H9 (cell line): ENCODE measurements around the gene FAM241A. TPM values are rescaled to one million over a fixed set of nuclear protein-coding genes. Genes with fewer than 3 reads are reported as not detected.

ENCODE experiments used
- DNase-seq: peaks from one replicate; pipeline ENCODE4 v3.0.0-alpha.2; 2017
- H2AFZ ChIP-seq: one replicate; pipeline ENCODE4 v1.6.1; 2013; ENCODE audit warnings: mild to moderate bottlenecking, low read length, control low read depth, moderate library complexity
- H2AK5ac ChIP-seq: 2 replicates; pipeline ENCODE4 v1.6.1; 2013; ENCODE audit warnings: low read length, control low read depth, mixed read lengths; ENCODE audit not compliant: insufficient read length
- H2BK120ac ChIP-seq: one replicate; pipeline ENCODE4 v1.6.1; 2013; ENCODE audit warnings: low read depth, mild to moderate bottlenecking, low read length, control low read depth, inconsistent platforms; ENCODE audit not compliant: poor library complexity, severe bottlenecking
- H2BK12ac ChIP-seq: 2 replicates; pipeline ENCODE4 v1.6.1; 2013; ENCODE audit warnings: low read length, control low read depth, mixed read lengths, low read depth; ENCODE audit not compliant: insufficient read length
- H2BK15ac ChIP-seq: 2 replicates; pipeline ENCODE4 v1.6.1; 2013; ENCODE audit warnings: low read depth, low read length, control low read depth
- H2BK20ac ChIP-seq: one replicate; pipeline ENCODE4 v1.6.1; 2013; ENCODE audit warnings: low read depth, mild to moderate bottlenecking, low read length, control low read depth, inconsistent platforms; ENCODE audit not compliant: poor library complexity, severe bottlenecking
- H2BK5ac ChIP-seq: 2 replicates; pipeline ENCODE4 v1.6.1; 2013; ENCODE audit warnings: low read length, control low read depth, mixed read lengths; ENCODE audit not compliant: insufficient read length
- H3K14ac ChIP-seq: 2 replicates; pipeline ENCODE4 v1.6.1; 2013; ENCODE audit warnings: low read length, control low read depth; ENCODE audit not compliant: insufficient read depth
- H3K18ac ChIP-seq: 2 replicates; pipeline ENCODE4 v1.6.1; 2013; ENCODE audit warnings: low read depth, mild to moderate bottlenecking, mixed read lengths, low read length, control low read depth; ENCODE audit not compliant: insufficient read length
- H3K23ac ChIP-seq: 2 replicates; pipeline ENCODE4 v1.6.1; 2013; ENCODE audit warnings: low read length, control low read depth, mixed read lengths, low read depth; ENCODE audit not compliant: insufficient read length
- H3K23me2 ChIP-seq: 2 replicates; pipeline ENCODE4 v1.6.1; 2013; ENCODE audit warnings: low read depth, mild to moderate bottlenecking, mixed read lengths, low read length, control low read depth; ENCODE audit not compliant: insufficient read length, poor library complexity, severe bottlenecking
- H3K27ac ChIP-seq: 2 replicates; pipeline ENCODE4 v1.5.1; 2013; ENCODE audit warnings: low read length, control low read depth, mixed read lengths, low read depth; ENCODE audit not compliant: insufficient read length
- H3K27me3 ChIP-seq: 2 replicates; pipeline ENCODE4 v1.6.1; 2013; ENCODE audit warnings: low read length, control low read depth, inconsistent platforms; ENCODE audit not compliant: insufficient read depth
- H3K4ac ChIP-seq: 2 replicates; pipeline ENCODE4 v1.6.1; 2013; ENCODE audit warnings: low read depth, mild to moderate bottlenecking, control low read depth, inconsistent platforms, low read length, moderate library complexity
- H3K4me1 ChIP-seq: 2 replicates; pipeline ENCODE4 v1.6.1; 2013; ENCODE audit warnings: low read length, control low read depth, inconsistent platforms; ENCODE audit not compliant: insufficient read depth
- H3K4me2 ChIP-seq: 2 replicates; pipeline ENCODE4 v1.6.1; 2013; ENCODE audit warnings: low read length, control low read depth, mixed read lengths; ENCODE audit not compliant: insufficient read length, insufficient read depth
- H3K56ac ChIP-seq: 2 replicates; pipeline ENCODE4 v1.6.1; 2013; ENCODE audit warnings: low read depth, mild to moderate bottlenecking, mixed read lengths, low read length, control low read depth; ENCODE audit not compliant: insufficient read length
- H3K79me1 ChIP-seq: 2 replicates; pipeline ENCODE4 v1.6.1; 2013; ENCODE audit warnings: low read depth, mild to moderate bottlenecking, moderate library complexity, low read length, control low read depth, inconsistent platforms; ENCODE audit not compliant: insufficient read depth, poor library complexity, severe bottlenecking
- H3K79me2 ChIP-seq: 2 replicates; pipeline ENCODE4 v1.6.1; 2013; ENCODE audit warnings: low read length, control low read depth, inconsistent platforms; ENCODE audit not compliant: insufficient read depth
- H3K9ac ChIP-seq: 2 replicates; pipeline ENCODE4 v1.6.1; 2013; ENCODE audit warnings: low read length, control low read depth, mixed read lengths; ENCODE audit not compliant: insufficient read length; ENCODE audit errors: extremely low read depth
- H3K9me3 ChIP-seq: one replicate; pipeline ENCODE4 v1.6.1; 2013; ENCODE audit warnings: low read depth, low read length, inconsistent platforms; ENCODE audit not compliant: control insufficient read depth
- H3T11ph ChIP-seq: one replicate; pipeline ENCODE4 v1.6.1; 2013; ENCODE audit warnings: mild to moderate bottlenecking, low read length, control low read depth, inconsistent platforms
- H4K20me1 ChIP-seq: one replicate; pipeline ENCODE4 v1.6.1; 2013; ENCODE audit not compliant: control insufficient read depth, insufficient read length, insufficient read depth
- H4K5ac ChIP-seq: 2 replicates; pipeline ENCODE4 v1.6.1; 2013; ENCODE audit warnings: low read depth, mild to moderate bottlenecking, mixed read lengths, low read length, control low read depth; ENCODE audit not compliant: insufficient read length
- H4K8ac ChIP-seq: replicated peaks from 2 replicates; pipeline ENCODE4 v1.6.1; 2013; ENCODE audit warnings: low read length, control low read depth, mixed read lengths, low read depth; ENCODE audit not compliant: insufficient read length
- H4K91ac ChIP-seq: 2 replicates; pipeline ENCODE4 v1.6.1; 2013; ENCODE audit warnings: low read depth, mild to moderate bottlenecking, moderate library complexity, mixed read lengths, low read length, control low read depth; ENCODE audit not compliant: insufficient read length
- H3K27ac Mint-ChIP-seq, 3 experiments: 2 replicates in 2 of 3; 3 replicates in 1 of 3; pipeline ENCODE4 v1.8.0; 2020 to 2021; ENCODE audit warnings: mixed read lengths in 3 of 3, mild to moderate bottlenecking in 1 of 3, moderate library complexity in 1 of 3
- H3K27me3 Mint-ChIP-seq: 2 replicates; pipeline ENCODE4 v1.8.0; 2021; ENCODE audit warnings: low read depth, mild to moderate bottlenecking, moderate library complexity, mixed read lengths
- H3K36me3 Mint-ChIP-seq, 3 experiments: 2 replicates in 2 of 3; 3 replicates in 1 of 3; pipeline ENCODE4 v1.8.0; 2020 to 2021; ENCODE audit warnings: low read depth in 3 of 3, mixed read lengths in 3 of 3; ENCODE audit not compliant: insufficient read depth in 1 of 3
- H3K4me1 Mint-ChIP-seq, 2 experiments: 2 replicates each; pipeline ENCODE4 v1.8.0; 2020; ENCODE audit warnings: mixed read lengths in 2 of 2
- H3K4me3 Mint-ChIP-seq, 2 experiments: 2 replicates in 1 of 2; 3 replicates in 1 of 2; pipeline ENCODE4 v1.8.0; 2020 to 2021; ENCODE audit warnings: mild to moderate bottlenecking in 2 of 2, mixed read lengths in 2 of 2, moderate library complexity in 1 of 2
- H3K9me3 Mint-ChIP-seq, 2 experiments: 2 replicates in 1 of 2; 3 replicates in 1 of 2; pipeline ENCODE4 v1.8.0; 2020; ENCODE audit warnings: mild to moderate bottlenecking in 2 of 2, mixed read lengths in 2 of 2, moderate library complexity in 1 of 2
- WGBS: extraction: QIAGEN DNeasy Blood & Tissue Kit; methylation state at CpG from one replicate; pipeline ENCODE4 v1.1.7; 2013; ENCODE audit warnings: missing lambda C conversion rate, low lambda C conversion rate, mixed read lengths; ENCODE audit not compliant: insufficient read length; ENCODE audit errors: extremely low coverage; 5-methylcytosine and 5-hydroxymethylcytosine counted together
- total RNA-seq: library from RNA; stranded (reverse); gene quantifications from 2 replicates; pipeline ENCODE4 v1.2.1, GENCODE V29; 2021
- TF ChIP-seq, protein P1 (sequence below): fragments of 200-600 bp; sonication (generic); conservative IDR thresholded peaks from 3 replicates; pipeline ENCODE4 v1.8.0; 2021; ENCODE audit warnings: antibody characterized with exemption, mild to moderate bottlenecking

Gene FAM241A
- total RNA-seq, 1 experiment from 2014 or later = 0.13 TPM

DNA sequence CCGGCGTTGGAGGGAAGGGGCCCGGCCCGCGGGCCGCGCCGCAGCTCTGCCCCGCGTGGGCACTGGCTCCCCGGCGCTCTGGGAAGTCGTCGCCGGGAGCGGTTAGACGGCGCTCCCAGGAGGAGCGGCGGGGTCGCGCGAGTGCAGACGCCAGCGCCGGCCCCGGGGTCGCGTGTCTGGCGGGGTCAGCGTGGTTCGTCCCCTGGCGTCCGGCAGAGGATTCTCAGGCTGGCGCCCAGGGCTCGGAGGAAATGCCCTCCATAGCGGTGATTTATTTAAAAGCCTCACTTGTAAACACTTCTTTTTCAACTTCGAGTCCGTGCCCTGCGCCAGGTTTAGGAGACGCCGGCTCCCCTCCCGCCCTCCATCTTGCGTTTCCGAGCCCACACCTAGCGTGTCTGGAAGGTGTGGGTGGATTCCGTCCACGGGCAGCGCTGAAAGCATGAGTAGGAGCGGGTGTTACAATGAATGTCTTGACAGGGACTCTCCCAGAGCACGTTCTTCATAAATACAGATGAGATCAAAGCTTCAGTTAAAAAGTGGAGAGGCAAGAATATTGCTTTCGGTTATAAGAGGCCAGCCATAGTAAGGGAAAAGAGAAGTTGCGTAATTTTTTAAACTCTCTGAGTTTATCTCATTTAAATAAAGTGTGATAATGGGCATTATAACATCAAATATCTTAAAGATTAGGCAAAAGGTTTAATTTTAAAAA is 692 bp downstream of the FAM241A start:
- Mint-ChIP-seq H3K9me3 (no peaks in the 10 kb centered on the region), H3K27me3 (peaks cover 31% of the 10 kb centered on the region), H3K4me3 (peak overlapping the region; percentile 82 to 91), H3K27ac (no peak overlapping the region; a peak in 1 of 7 replicates), H3K4me1 (peaks cover 5 to 10% of the 10 kb centered on the region in 2 experiments; a peak in 3 of 4 replicates), H3K36me3 (no peaks in the 10 kb centered on the region)
- Histone ChIP-seq H2AK5ac (no peak overlapping the region), H2BK12ac (no peak overlapping the region), H3K79me1 (no peaks in the 10 kb centered on the region), H3K79me2 (no peaks in the 10 kb centered on the region), H3K18ac (no peak overlapping the region), H3K23ac (no peak overlapping the region), H3K14ac (no peak overlapping the region), H3K4me2 (peak overlapping the region; percentile 81), H4K20me1 (no peaks in the 10 kb centered on the region), H3K27ac (no peak overlapping the region), H3K4ac (no peak overlapping the region), H3K9me3 (no peaks in the 10 kb centered on the region), H3K4me1 (no peaks in the 10 kb centered on the region), H2BK120ac (no peak overlapping the region), H4K5ac (no peak overlapping the region), H2BK20ac (no peak overlapping the region), H3K23me2 (peaks cover 4% of the 10 kb centered on the region), H2BK5ac (no peak overlapping the region), H4K91ac (no peak overlapping the region), H4K8ac (no peak overlapping the region), H2BK15ac (no peak overlapping the region), H3K9ac (peak overlapping the region; percentile 76), H3T11ph (no peak overlapping the region), H2AFZ (no peak overlapping the region), H3K56ac (no peak overlapping the region), H3K27me3 (peaks cover 4% of the 10 kb centered on the region; the same call in 1 of the 2 replicates)
- TF ChIP-seq, protein P1, sequence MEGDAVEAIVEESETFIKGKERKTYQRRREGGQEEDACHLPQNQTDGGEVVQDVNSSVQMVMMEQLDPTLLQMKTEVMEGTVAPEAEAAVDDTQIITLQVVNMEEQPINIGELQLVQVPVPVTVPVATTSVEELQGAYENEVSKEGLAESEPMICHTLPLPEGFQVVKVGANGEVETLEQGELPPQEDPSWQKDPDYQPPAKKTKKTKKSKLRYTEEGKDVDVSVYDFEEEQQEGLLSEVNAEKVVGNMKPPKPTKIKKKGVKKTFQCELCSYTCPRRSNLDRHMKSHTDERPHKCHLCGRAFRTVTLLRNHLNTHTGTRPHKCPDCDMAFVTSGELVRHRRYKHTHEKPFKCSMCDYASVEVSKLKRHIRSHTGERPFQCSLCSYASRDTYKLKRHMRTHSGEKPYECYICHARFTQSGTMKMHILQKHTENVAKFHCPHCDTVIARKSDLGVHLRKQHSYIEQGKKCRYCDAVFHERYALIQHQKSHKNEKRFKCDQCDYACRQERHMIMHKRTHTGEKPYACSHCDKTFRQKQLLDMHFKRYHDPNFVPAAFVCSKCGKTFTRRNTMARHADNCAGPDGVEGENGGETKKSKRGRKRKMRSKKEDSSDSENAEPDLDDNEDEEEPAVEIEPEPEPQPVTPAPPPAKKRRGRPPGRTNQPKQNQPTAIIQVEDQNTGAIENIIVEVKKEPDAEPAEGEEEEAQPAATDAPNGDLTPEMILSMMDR = peak; percentile 45; the same call in 2 of the 3 replicates
- DNase-seq = peak; percentile 46
- no CpG with 5 or more reads among the region's 53 CpGs for WGBS
